Measurements from ENCODE around the gene TTC29.
"Not testable (repeated sequence)": the region's sequence is repeated elsewhere in the genome, so short reads cannot be mapped to it uniquely, and the experiment has no call there.

Gene TTC29

GRCh38 chr4:146822980-146823379 lies 122.7 kb downstream of the TTC29 start:
- not testable (repeated sequence) for H4K12ac ChIP-seq (ENCODE audit: low read depth, low read length); H3K9ac ChIP-seq (ENCODE audit: low read length); H2AFZ ChIP-seq (ENCODE audit: insufficient read depth, low read length, poor library complexity); H3K4me1 ChIP-seq (ENCODE audit: control insufficient read depth in 1 of 2, insufficient read depth in 2 of 2, low read length in 2 of 2); H3K18ac ChIP-seq (ENCODE audit: low read length); H3K4me2 ChIP-seq (ENCODE audit: low read length); H3K27me3 ChIP-seq (ENCODE audit: insufficient read depth, low read length); H2BK12ac ChIP-seq (ENCODE audit: low read length); H4K8ac ChIP-seq (ENCODE audit: low read depth, low read length); H2BK5ac ChIP-seq (ENCODE audit: low read depth, low read length, poor library complexity); H3K23ac ChIP-seq (ENCODE audit: low read length); H3K79me2 ChIP-seq (ENCODE audit: control insufficient read depth, insufficient read depth, low read length, poor library complexity); H2BK120ac ChIP-seq (ENCODE audit: insufficient read depth, low read length, poor library complexity); H3K4me3 ChIP-seq (ENCODE audit: low read depth, low read length); H3K27ac ChIP-seq (ENCODE audit: low read depth, low read length); H2AK5ac ChIP-seq (ENCODE audit: low read length); H3K79me1 ChIP-seq (ENCODE audit: low read length); H3K9me3 ChIP-seq (ENCODE audit: insufficient read depth, low read depth, low read length); H3K4ac ChIP-seq (ENCODE audit: low read depth, low read length); H4K91ac ChIP-seq (ENCODE audit: low read depth, low read length); H3K14ac ChIP-seq (ENCODE audit: low read length); DNase-seq; H3K36me3 ChIP-seq (ENCODE audit: control insufficient read depth in 1 of 2, insufficient read depth in 2 of 2, low read length in 2 of 2)
- WGBS (ENCODE audit: extremely low coverage, insufficient coverage, insufficient read length): no CpG with 5 or more reads among the region's 1 CpG

DNA sequence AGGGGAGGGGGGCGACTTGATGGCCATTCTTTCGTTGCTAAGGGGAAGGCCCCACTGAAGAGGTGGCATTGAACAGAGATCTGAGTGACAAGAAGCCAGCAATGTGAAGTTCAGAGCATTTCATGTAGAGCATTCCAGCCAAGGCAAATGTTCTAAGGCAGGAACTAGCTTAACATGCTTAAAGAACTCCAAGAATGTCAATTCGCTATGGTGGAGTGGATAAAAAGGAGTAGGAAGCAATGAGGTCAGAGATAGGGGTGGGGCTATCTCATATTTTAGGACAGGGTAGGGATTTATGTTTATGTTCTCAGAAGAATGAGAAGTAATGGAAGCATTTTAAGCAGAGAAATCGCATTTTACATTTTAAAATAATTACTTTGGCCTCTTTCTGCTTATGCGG lies 130.9 kb downstream of the TTC29 start:
- H2AK5ac ChIP-seq (ENCODE audit: low read length): no peak overlapping the region
- H3K9me3 ChIP-seq (ENCODE audit: insufficient read depth, low read depth, low read length): no peaks in the 10 kb centered on the region
- H3K4me3 ChIP-seq (ENCODE audit: low read depth, low read length): no peak overlapping the region
- no peak overlapping the region for H3K23ac ChIP-seq (ENCODE audit: low read length)
- no peak overlapping the region for H4K8ac ChIP-seq (ENCODE audit: low read depth, low read length)
- H3K27ac ChIP-seq (ENCODE audit: low read depth, low read length): no peak overlapping the region
- H2BK12ac ChIP-seq (ENCODE audit: low read length): no peak overlapping the region
- no peak overlapping the region for H2BK120ac ChIP-seq (ENCODE audit: insufficient read depth, low read length, poor library complexity)
- H2BK5ac ChIP-seq (ENCODE audit: low read depth, low read length, poor library complexity): no peak overlapping the region
- peaks cover 0 to 2% of the 10 kb centered on the region in 2 experiments for H3K4me1 ChIP-seq (ENCODE audit: control insufficient read depth in 1 of 2, insufficient read depth in 2 of 2, low read length in 2 of 2)
- no peak overlapping the region for H3K4me2 ChIP-seq (ENCODE audit: low read length)
- H3K14ac ChIP-seq (ENCODE audit: low read length): no peak overlapping the region
- H2AFZ ChIP-seq (ENCODE audit: insufficient read depth, low read length, poor library complexity): no peak overlapping the region
- peak in 1 of 2 donors; percentile 76 for DNase-seq
- H3K27me3 ChIP-seq (ENCODE audit: insufficient read depth, low read length): no peaks in the 10 kb centered on the region
- no peaks in the 10 kb centered on the region for H3K79me2 ChIP-seq (ENCODE audit: control insufficient read depth, insufficient read depth, low read length, poor library complexity)
- no peak overlapping the region for H4K91ac ChIP-seq (ENCODE audit: low read depth, low read length)
- no peak overlapping the region for H3K9ac ChIP-seq (ENCODE audit: low read length)
- H3K79me1 ChIP-seq (ENCODE audit: low read length): no peaks in the 10 kb centered on the region
- H3K18ac ChIP-seq (ENCODE audit: low read length): no peak overlapping the region
- no peak overlapping the region for H4K12ac ChIP-seq (ENCODE audit: low read depth, low read length)
- no CpG with 5 or more reads among the region's 5 CpGs for WGBS (ENCODE audit: extremely low coverage, insufficient coverage, insufficient read length)
- no peaks in the 10 kb centered on the region for H3K36me3 ChIP-seq (ENCODE audit: control insufficient read depth in 1 of 2, insufficient read depth in 2 of 2, low read length in 2 of 2)
- no peak overlapping the region for H3K4ac ChIP-seq (ENCODE audit: low read depth, low read length)

DNA sequence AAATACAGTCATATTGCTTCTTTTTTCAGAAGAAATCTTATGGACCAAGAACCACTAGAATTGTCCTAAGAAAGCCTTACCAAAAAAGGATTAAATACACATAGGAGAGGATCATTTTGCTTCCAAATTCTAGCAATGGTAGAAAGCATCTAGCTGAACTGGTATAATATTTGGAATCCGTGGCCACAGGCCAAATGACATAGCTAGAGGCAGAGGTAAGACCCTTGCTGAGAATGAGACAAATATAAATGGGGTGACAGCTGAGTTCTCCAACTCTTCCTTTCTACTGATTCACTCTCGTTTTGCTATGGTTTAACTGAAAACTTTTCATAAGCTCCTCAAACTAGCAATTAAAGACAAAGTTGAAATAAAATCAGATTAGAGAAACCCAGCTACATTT lies 150.0 kb downstream of the TTC29 start:
- Histone ChIP-seq H3K36me3 (ENCODE audit: control insufficient read depth in 1 of 2, insufficient read depth in 2 of 2, low read length in 2 of 2) (no peaks in the 10 kb centered on the region), H2BK12ac (ENCODE audit: low read length) (no peak overlapping the region), H3K4me1 (ENCODE audit: control insufficient read depth in 1 of 2, insufficient read depth in 2 of 2, low read length in 2 of 2) (no peaks in the 10 kb centered on the region), H3K18ac (ENCODE audit: low read length) (no peak overlapping the region), H2AK5ac (ENCODE audit: low read length) (no peak overlapping the region), H4K91ac (ENCODE audit: low read depth, low read length) (no peak overlapping the region), H2AFZ (ENCODE audit: insufficient read depth, low read length, poor library complexity) (no peak overlapping the region), H3K4me3 (ENCODE audit: low read depth, low read length) (no peak overlapping the region), H4K12ac (ENCODE audit: low read depth, low read length) (no peak overlapping the region), H3K79me2 (ENCODE audit: control insufficient read depth, insufficient read depth, low read length, poor library complexity) (no peaks in the 10 kb centered on the region), H4K8ac (ENCODE audit: low read depth, low read length) (no peak overlapping the region), H3K9me3 (ENCODE audit: insufficient read depth, low read depth, low read length) (no peaks in the 10 kb centered on the region), H3K14ac (ENCODE audit: low read length) (no peak overlapping the region), H2BK5ac (ENCODE audit: low read depth, low read length, poor library complexity) (no peak overlapping the region), H3K27ac (ENCODE audit: low read depth, low read length) (no peak overlapping the region), H3K79me1 (ENCODE audit: low read length) (no peaks in the 10 kb centered on the region), H2BK120ac (ENCODE audit: insufficient read depth, low read length, poor library complexity) (no peak overlapping the region), H3K23ac (ENCODE audit: low read length) (no peak overlapping the region), H3K4ac (ENCODE audit: low read depth, low read length) (no peak overlapping the region), H3K27me3 (ENCODE audit: insufficient read depth, low read length) (no peaks in the 10 kb centered on the region), H3K9ac (ENCODE audit: low read length) (no peak overlapping the region), H3K4me2 (ENCODE audit: low read length) (no peak overlapping the region)
- no peak for DNase-seq
- WGBS (ENCODE audit: extremely low coverage, insufficient coverage, insufficient read length): no CpG with 5 or more reads among the region's 2 CpGs

- no peak for DNase-seq
- no peaks in the 10 kb centered on the region for H3K79me1 ChIP-seq (ENCODE audit: low read length)
- no peak overlapping the region for H4K91ac ChIP-seq (ENCODE audit: low read depth, low read length)
- no peak overlapping the region for H3K4me2 ChIP-seq (ENCODE audit: low read length)
- no peak overlapping the region for H3K14ac ChIP-seq (ENCODE audit: low read length)
- no peaks in the 10 kb centered on the region for H3K9me3 ChIP-seq (ENCODE audit: insufficient read depth, low read depth, low read length)
- no peak overlapping the region for H3K4me3 ChIP-seq (ENCODE audit: low read depth, low read length)
- H3K27ac ChIP-seq (ENCODE audit: low read depth, low read length): no peak overlapping the region
- H3K9ac ChIP-seq (ENCODE audit: low read length): no peak overlapping the region
- no peak overlapping the region for H2BK120ac ChIP-seq (ENCODE audit: insufficient read depth, low read length, poor library complexity)
- H2AFZ ChIP-seq (ENCODE audit: insufficient read depth, low read length, poor library complexity): no peak overlapping the region
- no peaks in the 10 kb centered on the region for H3K36me3 ChIP-seq (ENCODE audit: control insufficient read depth in 1 of 2, insufficient read depth in 2 of 2, low read length in 2 of 2)
- no peaks in the 10 kb centered on the region for H3K27me3 ChIP-seq (ENCODE audit: insufficient read depth, low read length)
- no peak overlapping the region for H2AK5ac ChIP-seq (ENCODE audit: low read length)
- no peak overlapping the region for H2BK12ac ChIP-seq (ENCODE audit: low read length)
- no peak overlapping the region for H2BK5ac ChIP-seq (ENCODE audit: low read depth, low read length, poor library complexity)
- H3K79me2 ChIP-seq (ENCODE audit: control insufficient read depth, insufficient read depth, low read length, poor library complexity): no peaks in the 10 kb centered on the region
- no peak overlapping the region for H3K18ac ChIP-seq (ENCODE audit: low read length)
- no peaks in the 10 kb centered on the region for H3K4me1 ChIP-seq (ENCODE audit: control insufficient read depth in 1 of 2, insufficient read depth in 2 of 2, low read length in 2 of 2)
- H4K12ac ChIP-seq (ENCODE audit: low read depth, low read length): no peak overlapping the region
- H3K4ac ChIP-seq (ENCODE audit: low read depth, low read length): no peak overlapping the region
- H4K8ac ChIP-seq (ENCODE audit: low read depth, low read length): no peak overlapping the region
- H3K23ac ChIP-seq (ENCODE audit: low read length): no peak overlapping the region
Observed at GRCh38 chr4:146793727-146794126, 151.9 kb downstream of the TTC29 start.
